Heart left ventricle (tissue), 16 donors: ENCODE data around the gene ENDOD1. TPM values are rescaled to one million over a fixed set of nuclear protein-coding genes. Genes with fewer than 3 reads are reported as not detected.
"Not testable (repeated sequence)": the region's sequence is repeated elsewhere in the genome, so short reads cannot be mapped to it uniquely, and the experiment has no call there.

ENCODE experiments used
- ATAC-seq, 4 donors: fragments of 200-7000 bp; cut with Tn5 transposase; one replicate each; pipeline ENCODE4 v1.9.1; 2020 to 2022; ENCODE audit warnings: moderate library complexity in 4 of 4, mild to moderate bottlenecking in 3 of 4, moderate number of reproducible peaks in 1 of 4
- DNase-seq, 5 donors: peaks; one replicate each; pipeline ENCODE4 v3.0.0-alpha.2; 2020
- H3K27ac ChIP-seq, 12 donors: fragments of 200-600 bp; sonication (generic) in 4 of 12; one replicate each; pipeline versions ENCODE4 v1.5.0 to v1.8.0; 2016 to 2022; ENCODE audit warnings: mild to moderate bottlenecking in 2 of 12
- H3K27me3 ChIP-seq, 9 donors: fragments of 200-600 bp; sonication (generic) in 2 of 9; one replicate each; pipeline versions ENCODE4 v1.5.1 to v1.8.0; 2016 to 2022; ENCODE audit warnings: mild to moderate bottlenecking in 3 of 9
- H3K36me3 ChIP-seq, 9 donors: fragments of 200-600 bp; sonication (generic) in 2 of 9; one replicate each; pipeline versions ENCODE4 v1.5.0 to v1.8.0; 2018 to 2022; ENCODE audit warnings: mild to moderate bottlenecking in 2 of 9
- H3K4me1 ChIP-seq, 12 donors: fragments of 200-600 bp; sonication (generic) in 4 of 12; one replicate each; pipeline versions ENCODE4 v1.5.0 to v1.8.0; 2016 to 2022; ENCODE audit warnings: mild to moderate bottlenecking in 3 of 12
- H3K4me3 ChIP-seq, 12 donors: fragments of 200-600 bp; sonication (generic) in 4 of 12; one replicate each; pipeline versions ENCODE4 v1.5.0 to v1.8.0; 2017 to 2022; ENCODE audit warnings: mild to moderate bottlenecking in 9 of 12, moderate library complexity in 4 of 12
- H3K9me3 ChIP-seq, 12 donors: fragments of 200-600 bp; sonication (generic) in 4 of 12; one replicate each; pipeline versions ENCODE4 v1.5.0 to v1.8.0; 2016 to 2022; ENCODE audit warnings: mild to moderate bottlenecking in 1 of 12
- POLR2A ChIP-seq, 2 donors: fragments of 450-650 bp; IDR thresholded peaks; one replicate each; pipeline ENCODE4 v1.6.1; 2017; ENCODE audit warnings: antibody characterized with exemption in 2 of 2, mild to moderate bottlenecking in 2 of 2, moderate library complexity in 2 of 2
- WGBS, 4 donors: extraction: QIAGEN DNeasy Blood & Tissue Kit in 2 of 4; methylation state at CpG; one replicate each; pipeline versions ENCODE4 v1.1.5 to v1.1.7; 2013 to 2018; 5-methylcytosine and 5-hydroxymethylcytosine counted together
- intact Hi-C, 10 donors: fragments of 100-400 bp; cut with DNase I; formaldehyde crosslinking; loops; one replicate each; pipeline versions ENCODE4 v1.11.1 to v1.14.2; 2022
- polyA plus RNA-seq, 2 donors: library from polyadenylated mRNA; stranded (reverse); fragments of 200-250 nt; gene quantifications; one replicate each; pipeline ENCODE4 v1.2.3, GENCODE V29; 2013
- total RNA-seq, 9 donors: library from RNA; depleted of rRNA in 2 of 9; stranded (reverse); fragments of >200 nt in 2 of 9; fragmentation: NEBNext Ultra II Directional in 3 of 9; extraction: Animal tissue kit (Norgen Biotek cat#: 25700) in 3 of 9; gene quantifications; one replicate each; pipeline versions ENCODE4 v1.1.0 to v1.2.4, GENCODE V29; 2016 to 2023
- TF ChIP-seq, protein P1 (sequence below), 12 donors: fragments of 200-600 bp; sonication (generic) in 4 of 12; IDR thresholded peaks; one replicate each; pipeline versions ENCODE4 v1.5.0 to v1.8.0; 2018 to 2022; ENCODE audit warnings: antibody characterized with exemption in 12 of 12, mild to moderate bottlenecking in 5 of 12
- donor health status: ischemic (EF 13 %, LVEDD 7.1; RV severe dilation, severe dysfunction).
- donor health status: healthy with polysubstance abuse.
- donor health status: DM: no; HTN: yes; CAD: no.
- donor health status: DM: no; HTN: no; CAD: no.
- donor health status: ischemic (EF 25% LVEDD 6.9; RV normal size, moderate dysfunction).
- donor health status: ischemic (EF 25% LVEDD 5.7; RV mildly dilated, moderate dysfunction).
- donor health status: healthy.
- donor health status: DM: yes; HTN: yes; CAD: no.
- donor health status: ischemic (EF 35%, LVEDD 5.7; RV mildly dilated, moderate dysfunction).
- donor health status: nonischemic (EF 11% LVEDD 7.7; RV severe dilation, severe dysfunction).
- donor health status: DM: yes; HTN: yes; CAD: no.
- donor health status: PGD.
- donor health status: ischemic (EF 29% LVEDD 5.4; RV normal size, mild dysfunction).
- donor health status: nonischemic (EF 23%, LVEDD 6.1; RV moderate dilation, normal function).

The ENDOD1 gene
- total and polyA plus RNA-seq, 11 donors, result 4.0 to 28.5 (median 12.8) TPM

GRCh38 chr11:95135880-95136279, 46.2 kb downstream of the ENDOD1 start:
- intact Hi-C loops, result loop anchor here in 1 of 10 donors (5.0 kb wide), 1 partner anchor 39 kb away; no protein-coding TSS in a partner anchor
- H3K36me3 ChIP-seq, result peaks cover 0 to 17% (median 4%) of the 10 kb centered on the region in 9 donors
- no peak for ATAC-seq

DNA sequence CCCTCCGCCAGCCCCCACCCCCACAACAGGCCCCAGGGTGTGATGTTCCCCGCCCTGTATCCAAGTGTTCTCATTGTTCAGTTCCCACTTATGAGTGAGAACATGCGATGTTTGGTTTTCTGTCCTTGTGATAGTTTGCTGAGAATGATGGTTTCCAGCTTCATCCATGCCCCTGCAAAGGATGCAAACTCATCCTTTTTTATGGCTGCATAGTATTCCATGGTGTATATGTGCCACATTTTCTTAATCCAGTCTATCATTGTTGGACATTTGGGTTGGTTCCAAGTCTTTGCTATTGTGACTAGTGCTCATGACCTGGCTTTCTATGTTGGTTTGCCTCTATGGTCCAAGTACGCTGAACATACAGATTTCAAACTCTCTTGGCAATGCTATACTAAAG, 47.1 kb downstream of the ENDOD1 start:
- 95 to 97% (median 96%) methylated on average over 4 of the region's 4 CpGs for WGBS, 4 donors
- not testable (repeated sequence) for DNase-seq, H3K9me3 ChIP-seq, H3K27me3 ChIP-seq, H3K4me3 ChIP-seq, H3K27ac ChIP-seq, ATAC-seq
- peaks cover 0 to 12% (median 3%) of the 10 kb centered on the region in 12 donors for H3K4me1 ChIP-seq
- peaks cover 0 to 13% (median 0%) of the 10 kb centered on the region in 9 donors for H3K36me3 ChIP-seq
- intact Hi-C loops, result loop anchor here in 1 of 10 donors (5.0 kb wide), 1 partner anchor 39 kb away; no protein-coding TSS in a partner anchor

More at GRCh38 chr11:95135880-95136279, 46.2 kb downstream of the ENDOD1 start:
- Histone ChIP-seq H3K27me3 (no peaks in the 10 kb centered on the region), H3K9me3 (peaks cover 0 to 4% (median 0%) of the 10 kb centered on the region in 12 donors), H3K4me1 (peaks cover 0 to 12% (median 3%) of the 10 kb centered on the region in 12 donors), H3K4me3 (no peak overlapping the region), H3K27ac (no peak overlapping the region)
- 97 to 99% (median 98%) methylated on average over 2 of the region's 2 CpGs for WGBS, 4 donors
- no peak for DNase-seq
- TF ChIP-seq, protein P1, sequence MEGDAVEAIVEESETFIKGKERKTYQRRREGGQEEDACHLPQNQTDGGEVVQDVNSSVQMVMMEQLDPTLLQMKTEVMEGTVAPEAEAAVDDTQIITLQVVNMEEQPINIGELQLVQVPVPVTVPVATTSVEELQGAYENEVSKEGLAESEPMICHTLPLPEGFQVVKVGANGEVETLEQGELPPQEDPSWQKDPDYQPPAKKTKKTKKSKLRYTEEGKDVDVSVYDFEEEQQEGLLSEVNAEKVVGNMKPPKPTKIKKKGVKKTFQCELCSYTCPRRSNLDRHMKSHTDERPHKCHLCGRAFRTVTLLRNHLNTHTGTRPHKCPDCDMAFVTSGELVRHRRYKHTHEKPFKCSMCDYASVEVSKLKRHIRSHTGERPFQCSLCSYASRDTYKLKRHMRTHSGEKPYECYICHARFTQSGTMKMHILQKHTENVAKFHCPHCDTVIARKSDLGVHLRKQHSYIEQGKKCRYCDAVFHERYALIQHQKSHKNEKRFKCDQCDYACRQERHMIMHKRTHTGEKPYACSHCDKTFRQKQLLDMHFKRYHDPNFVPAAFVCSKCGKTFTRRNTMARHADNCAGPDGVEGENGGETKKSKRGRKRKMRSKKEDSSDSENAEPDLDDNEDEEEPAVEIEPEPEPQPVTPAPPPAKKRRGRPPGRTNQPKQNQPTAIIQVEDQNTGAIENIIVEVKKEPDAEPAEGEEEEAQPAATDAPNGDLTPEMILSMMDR (IDR thresholded peaks at IDR 0.05), result no peak
- TF ChIP-seq POLR2A (IDR thresholded peaks at IDR 0.05), result no peak

DNA sequence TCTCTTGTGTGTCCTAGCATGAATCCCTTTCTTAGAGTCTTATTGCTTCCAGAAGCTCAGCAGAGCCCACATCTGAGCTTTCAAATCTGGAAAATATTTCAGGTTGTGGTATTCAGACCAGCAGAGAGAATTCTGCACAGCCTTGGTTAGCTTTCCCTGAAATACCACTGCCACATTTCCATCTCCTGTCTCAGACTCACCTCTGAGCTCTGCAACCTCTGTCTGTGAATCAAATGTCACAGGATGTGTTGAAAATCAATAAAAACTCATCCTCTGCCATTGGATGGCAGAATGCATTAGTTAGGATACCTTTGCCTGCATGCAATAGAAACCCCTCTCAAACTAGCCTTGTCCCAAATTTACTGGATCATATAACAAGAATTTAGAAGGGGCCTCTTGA, 47.7 kb downstream of the ENDOD1 start:
- Histone ChIP-seq H3K27ac (no peak overlapping the region), H3K4me3 (no peak overlapping the region), H3K9me3 (peaks cover 0 to 4% (median 0%) of the 10 kb centered on the region in 12 donors), H3K27me3 (no peaks in the 10 kb centered on the region), H3K4me1 (peaks cover 0 to 12% (median 3%) of the 10 kb centered on the region in 12 donors), H3K36me3 (peaks cover 0 to 11% (median 0%) of the 10 kb centered on the region in 9 donors)
- DNase-seq (no peak), ATAC-seq (no peak)
- intact Hi-C loops, result loop anchor here in 1 of 10 donors (5.0 kb wide), 1 partner anchor 40 kb away; no protein-coding TSS in a partner anchor
- TF ChIP-seq, protein P1 (IDR thresholded peaks at IDR 0.05), result no peak
- no peak for TF ChIP-seq POLR2A (IDR thresholded peaks at IDR 0.05)

DNA sequence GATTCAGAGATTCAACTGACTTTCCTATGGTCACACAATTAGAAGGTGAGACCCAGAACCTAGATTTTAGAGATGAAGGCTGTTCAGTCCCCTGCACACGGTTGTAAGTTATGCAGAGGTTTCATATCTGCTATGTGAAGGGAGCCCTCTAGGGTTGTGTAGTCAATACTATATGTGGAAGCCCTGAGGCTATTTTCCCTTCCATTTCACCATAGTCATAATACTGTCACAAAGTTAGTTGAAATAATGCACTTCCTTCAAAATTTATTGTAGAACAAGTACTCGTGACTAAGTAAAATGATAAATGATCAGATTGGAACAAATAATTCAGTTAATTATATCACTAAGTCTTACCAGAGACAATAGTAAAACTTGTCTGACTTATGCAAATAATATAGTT, 48.8 kb downstream of the ENDOD1 start:
- DNase-seq (no peak), ATAC-seq (peak in 2 of 4 donors; percentile 55 to 66)
- Histone ChIP-seq H3K27ac (no peak overlapping the region), H3K9me3 (peaks cover 0 to 4% (median 0%) of the 10 kb centered on the region in 12 donors), H3K4me3 (no peak overlapping the region), H3K36me3 (peaks cover 0 to 4% (median 0%) of the 10 kb centered on the region in 9 donors), H3K4me1 (peaks cover 0 to 12% (median 3%) of the 10 kb centered on the region in 12 donors), H3K27me3 (no peaks in the 10 kb centered on the region)
- 27 to 35% (median 30%) methylated on average over 2 of the region's 2 CpGs for whole genome bisulfite sequencing, 4 donors
- intact Hi-C loops, result loop anchor here in 1 of 10 donors (5.0 kb wide), 1 partner anchor 41 kb away; no protein-coding TSS in a partner anchor
- no peak for TF ChIP-seq POLR2A (IDR thresholded peaks at IDR 0.05)
- TF ChIP-seq, protein P1 (IDR thresholded peaks at IDR 0.05), result peak in 8 of 12 donors; percentile 8 to 43 (median 23)
